NCI-H345 (cell line): ENCODE measurements around the gene SKAP1.
A peak's percentile ranks its signal among the peaks of the same experiment; 100 is the strongest.

Source experiments
- DNase-seq: peaks from one replicate; lab custom pipeline; 2025; lab: John Stamatoyannopoulos, UW

SKAP1 gene

GRCh38 chr17:48445248-48445620 lies 15.2 kb upstream of the SKAP1 start:
- DNase-seq: no peak

DNA sequence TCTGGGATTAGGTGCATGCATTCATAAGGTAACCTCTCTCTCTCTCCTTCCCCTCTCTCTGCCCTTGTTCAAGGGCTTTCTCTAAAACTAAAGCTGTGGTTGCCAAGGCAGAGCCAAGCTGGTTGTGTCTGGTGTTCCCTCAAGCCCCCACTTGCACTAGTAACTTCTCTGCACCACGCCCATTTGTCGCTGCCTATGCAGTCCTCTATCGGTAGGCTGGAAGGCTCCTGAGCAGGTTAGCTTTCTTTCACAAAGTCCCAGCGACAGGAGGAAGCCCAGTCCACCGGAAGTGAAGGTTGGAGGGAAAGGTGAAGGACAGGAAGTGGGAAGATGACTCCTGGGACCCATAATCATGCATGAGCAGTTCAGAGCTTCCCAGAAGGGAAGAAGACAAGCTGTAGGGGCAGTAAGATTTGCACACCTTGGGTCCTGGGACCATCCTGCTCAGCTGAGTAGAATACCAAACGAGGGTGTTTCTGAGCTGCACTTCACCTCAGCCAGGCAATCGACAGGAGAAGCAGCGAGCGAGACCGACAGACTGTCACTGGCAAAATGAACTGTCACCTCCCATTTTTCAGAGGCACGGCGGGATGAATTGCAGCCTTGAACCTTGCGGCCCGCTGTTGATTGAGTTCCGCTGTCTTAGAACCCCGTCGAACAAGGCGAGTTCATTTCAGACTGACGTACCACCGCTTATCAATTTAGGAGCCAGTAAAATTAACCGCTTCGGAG lies 14.7 kb upstream of the SKAP1 start:
- DNase-seq: no peak

GRCh38 chr17:48443712-48444111 lies 13.7 kb upstream of the SKAP1 start:
- no peak for DNase-seq

DNA sequence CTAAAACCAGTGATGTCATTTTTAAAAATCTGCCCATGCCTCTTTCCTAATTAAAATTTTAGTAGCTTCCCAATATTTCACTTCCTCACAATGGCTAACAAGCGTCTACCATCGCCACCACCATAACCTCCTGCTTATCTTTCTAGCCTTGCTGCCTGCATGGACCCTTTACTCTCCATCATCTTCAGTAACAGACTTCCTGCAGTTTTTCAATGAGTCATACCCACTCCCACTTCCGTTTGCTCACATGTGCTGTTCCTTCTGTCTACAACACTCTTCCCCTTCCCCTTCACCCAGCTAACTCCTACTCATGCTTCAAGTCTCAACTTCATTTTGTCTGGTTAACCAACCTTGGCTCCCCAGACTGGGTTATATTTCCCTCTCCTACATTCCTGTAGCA lies 12.8 kb upstream of the SKAP1 start:
- DNase-seq: no peak

DNA sequence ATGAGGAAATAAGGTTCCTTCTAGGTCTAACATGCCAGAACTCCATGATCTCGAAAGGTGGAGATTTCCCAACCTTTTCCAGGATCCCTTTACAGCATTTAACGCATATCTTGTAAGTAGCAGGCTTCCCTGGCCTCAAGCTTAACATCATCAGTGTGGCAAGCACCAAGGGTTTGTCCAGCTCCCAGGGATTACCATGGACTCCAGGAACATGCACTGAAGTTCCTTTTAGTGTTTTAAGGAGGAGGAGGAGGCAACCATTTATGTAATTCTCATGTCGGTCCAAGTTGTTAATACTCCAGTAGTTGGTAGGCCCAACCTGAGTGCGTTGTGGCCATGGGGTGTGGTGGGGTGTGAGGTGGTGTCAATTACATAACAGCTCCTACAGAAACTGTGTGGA lies 11.8 kb upstream of the SKAP1 start:
- DNase-seq: no peak

DNA sequence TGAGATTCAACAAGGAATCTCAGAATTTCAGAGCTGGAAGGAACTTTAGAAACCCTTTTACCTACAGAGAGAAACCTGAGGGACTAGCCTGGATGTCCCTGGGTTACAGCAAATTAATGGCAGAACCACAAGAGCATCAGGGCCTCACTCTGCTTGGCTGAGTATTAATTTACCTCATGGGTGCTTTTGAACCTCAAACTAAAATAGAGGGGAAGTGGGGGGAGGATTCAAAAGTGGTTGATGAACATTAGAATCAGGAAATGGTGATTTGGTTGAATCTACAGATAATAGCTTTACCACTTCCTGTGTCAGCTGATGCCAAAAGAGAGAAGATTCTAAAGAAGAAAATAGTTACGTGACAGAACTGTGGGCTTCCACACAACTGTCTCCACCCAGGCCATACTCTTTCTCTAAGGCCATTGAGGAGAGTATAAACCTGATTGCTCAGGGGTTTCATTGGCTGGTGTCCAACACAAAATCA lies 11.3 kb upstream of the SKAP1 start:
- DNase-seq: no peak

DNA sequence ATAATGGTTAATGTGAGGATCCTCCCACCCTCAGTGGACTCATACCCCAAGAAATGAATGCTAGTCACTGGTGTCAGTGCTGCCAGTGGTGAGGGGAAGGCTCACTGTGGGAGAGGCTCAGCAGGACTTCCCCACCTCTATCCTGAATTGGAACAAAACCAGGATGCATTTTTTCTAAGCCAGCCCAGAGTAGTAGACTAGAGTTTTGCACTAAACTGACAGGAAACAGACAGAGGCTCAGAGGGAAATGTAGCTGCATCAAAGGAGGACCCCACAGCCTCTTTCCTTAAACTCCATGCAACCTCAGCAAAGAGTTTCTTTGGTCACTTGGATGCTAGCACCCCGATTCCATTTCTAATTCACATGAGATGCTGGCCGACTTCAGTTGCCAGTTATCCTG lies 10.7 kb upstream of the SKAP1 start:
- DNase-seq: no peak

- no peak for DNase-seq
Observed at GRCh38 chr17:48439875-48440505, 10.0 kb upstream of the SKAP1 start.

DNA sequence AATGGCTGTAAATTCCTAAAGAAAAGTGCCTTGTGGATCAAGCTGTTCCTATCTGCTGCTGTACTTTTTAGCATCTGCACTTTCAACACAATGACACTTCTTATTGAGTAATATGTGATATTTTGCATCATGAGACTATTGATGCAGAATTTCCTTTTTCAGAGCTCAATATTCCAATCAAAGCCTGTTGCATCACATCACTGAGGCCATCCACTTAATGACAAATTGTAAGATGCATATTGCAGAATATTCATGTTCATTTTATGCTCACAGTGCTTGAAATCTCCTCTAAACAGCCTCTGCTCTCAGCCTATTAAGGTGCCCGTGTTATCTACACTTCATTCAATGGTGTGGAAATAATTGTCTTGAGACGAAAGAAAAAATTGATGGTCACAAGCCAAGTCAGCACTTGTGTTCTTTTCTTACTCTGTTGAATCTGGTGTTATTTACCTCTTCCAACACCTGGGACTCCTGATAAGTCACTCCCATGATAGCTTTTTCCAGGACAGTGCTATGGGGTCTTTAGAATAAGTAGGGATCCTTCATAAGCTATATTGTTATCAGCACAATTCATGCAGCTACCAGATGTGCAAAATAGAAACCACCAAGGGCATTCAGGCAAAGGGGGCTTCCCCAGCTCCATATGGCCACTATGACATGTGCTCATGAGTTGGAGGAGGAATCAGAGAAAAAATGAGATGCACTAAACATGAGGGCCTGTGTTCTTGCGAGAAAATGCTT lies 9.3 kb upstream of the SKAP1 start:
- DNase-seq: no peak

DNA sequence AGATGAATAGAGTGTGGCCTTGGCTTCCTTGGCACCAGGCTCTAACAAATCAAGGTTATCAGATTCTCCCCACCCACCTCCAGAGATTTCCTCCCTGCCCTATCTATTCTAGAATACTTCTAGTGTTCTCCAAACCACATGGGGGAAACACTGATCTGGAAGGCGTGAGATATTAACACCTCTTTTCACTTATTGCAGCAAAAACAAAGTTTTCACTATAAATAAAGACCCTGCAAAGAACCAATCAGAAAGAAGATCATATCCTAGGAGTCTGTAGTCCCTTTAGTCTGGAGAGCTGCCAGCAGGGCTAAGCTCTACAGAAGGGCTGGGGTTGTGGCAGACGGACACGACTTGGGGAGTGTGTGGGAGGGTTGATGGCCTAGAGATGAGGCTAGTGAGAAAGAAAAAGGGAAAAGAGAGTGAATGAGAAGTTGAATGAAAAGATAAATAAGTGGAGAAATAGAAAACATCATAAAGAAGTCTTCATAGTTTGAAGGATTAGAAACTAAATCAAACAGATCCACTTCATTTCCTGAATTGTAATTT lies 8.6 kb upstream of the SKAP1 start:
- no peak for DNase-seq

- DNase-seq: no peak
Observed at GRCh38 chr17:48433896-48434295, 3.9 kb upstream of the SKAP1 start.

DNA sequence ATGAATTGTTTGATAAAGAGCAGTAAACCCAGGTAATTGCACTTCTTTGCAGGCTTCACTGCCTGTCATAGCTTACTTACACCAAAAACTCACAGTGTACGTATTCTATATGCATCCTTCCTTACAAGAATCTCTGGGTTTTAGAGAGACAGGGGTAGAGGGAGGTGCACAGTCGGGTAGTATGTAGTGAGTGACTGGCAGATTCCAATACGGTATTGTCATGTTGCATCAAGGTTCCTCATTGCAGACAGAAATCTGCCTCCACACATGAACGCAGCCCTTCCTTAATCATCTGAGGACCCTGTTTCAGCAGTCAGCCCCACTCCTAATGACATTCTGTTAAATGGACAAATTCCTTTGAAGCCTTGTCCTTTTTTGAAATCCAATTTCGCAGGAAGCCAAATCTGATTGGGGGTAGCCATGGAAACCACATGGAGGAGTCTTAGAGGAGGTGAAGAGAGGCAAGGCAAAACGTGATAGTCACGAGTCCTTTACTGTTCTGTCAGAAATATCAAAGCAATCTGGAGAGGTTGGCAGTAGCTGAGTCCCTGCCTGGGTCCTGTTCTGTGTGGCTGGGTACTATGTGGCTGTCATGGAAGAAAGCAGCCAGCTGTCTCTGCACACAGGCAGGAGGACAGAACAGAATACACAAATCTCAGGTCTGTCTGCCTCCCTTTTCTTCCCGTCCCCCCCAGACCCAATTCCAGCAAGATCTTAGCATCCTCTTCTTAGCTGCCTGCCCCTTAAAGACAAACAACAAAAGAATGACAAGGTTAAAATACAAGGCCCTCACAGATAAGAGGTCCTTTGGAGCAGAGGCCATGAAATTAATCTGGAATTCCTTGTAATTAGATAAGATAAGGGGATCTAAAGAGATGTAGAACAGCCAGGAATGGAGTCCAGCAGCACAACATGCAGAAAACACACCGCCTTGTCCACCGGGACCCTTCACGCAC lies 3.1 kb upstream of the SKAP1 start:
- no peak for DNase-seq

GRCh38 chr17:48429156-48429555 lies 858 bp downstream of the SKAP1 start:
- DNase-seq: no peak

- DNase-seq: no peak
Observed at GRCh38 chr17:48427598-48427997, 2.4 kb downstream of the SKAP1 start.

- no peak for DNase-seq
Observed at GRCh38 chr17:48426761-48427500, 3.1 kb downstream of the SKAP1 start.

DNA sequence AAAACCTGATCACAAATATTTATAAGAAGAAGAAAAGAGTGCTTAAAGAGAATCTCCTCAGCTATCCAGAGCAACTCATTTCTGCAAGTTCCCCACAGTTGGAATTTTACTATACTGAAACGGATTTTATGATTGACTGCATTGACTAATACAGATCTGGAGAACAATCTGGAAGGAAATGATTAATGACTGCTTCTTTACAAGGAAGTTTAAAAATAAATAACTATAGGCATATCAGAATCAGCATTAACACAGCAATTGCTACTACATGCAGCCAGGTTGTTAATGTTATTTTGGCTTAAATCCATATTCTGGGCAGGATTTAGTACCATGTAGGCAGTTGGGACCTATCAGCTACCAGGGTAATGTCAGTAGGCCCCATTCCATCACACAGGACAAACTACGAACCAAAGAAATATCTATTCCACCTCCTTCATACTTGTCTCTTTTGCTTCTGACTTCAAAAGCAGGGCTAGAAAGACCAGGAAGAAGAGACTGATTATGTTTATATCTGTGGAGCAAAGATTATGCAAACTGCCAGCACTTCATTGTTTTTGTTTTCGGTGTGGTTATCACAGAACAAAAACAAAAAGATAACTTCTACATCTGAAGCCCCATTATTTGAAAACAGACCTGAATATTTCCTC lies 3.9 kb downstream of the SKAP1 start:
- no peak for DNase-seq

- peak; percentile 12 for DNase-seq
Observed at GRCh38 chr17:48422060-48422459, 8.0 kb downstream of the SKAP1 start.

GRCh38 chr17:48420823-48421222 lies 9.2 kb downstream of the SKAP1 start:
- DNase-seq: no peak

DNA sequence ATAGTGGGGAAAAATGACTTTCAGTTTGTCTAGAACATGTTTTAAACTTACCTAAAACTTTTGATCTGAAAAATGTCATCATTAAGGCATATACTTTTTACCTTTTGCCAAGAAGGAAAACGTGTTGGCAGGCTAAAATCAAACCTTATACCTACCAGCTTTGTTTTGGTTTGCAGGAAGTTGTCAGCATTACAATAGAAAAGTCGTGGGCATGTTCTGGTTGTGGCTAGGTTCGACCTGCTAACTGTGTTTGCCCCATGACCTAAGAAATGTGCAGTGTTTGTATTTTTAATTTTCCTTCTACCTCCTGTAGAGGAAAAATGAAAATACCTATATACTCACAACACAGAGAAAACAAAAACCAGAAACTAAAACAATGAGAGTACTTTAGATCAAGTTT lies 13.0 kb downstream of the SKAP1 start:
- DNase-seq: no peak

DNA sequence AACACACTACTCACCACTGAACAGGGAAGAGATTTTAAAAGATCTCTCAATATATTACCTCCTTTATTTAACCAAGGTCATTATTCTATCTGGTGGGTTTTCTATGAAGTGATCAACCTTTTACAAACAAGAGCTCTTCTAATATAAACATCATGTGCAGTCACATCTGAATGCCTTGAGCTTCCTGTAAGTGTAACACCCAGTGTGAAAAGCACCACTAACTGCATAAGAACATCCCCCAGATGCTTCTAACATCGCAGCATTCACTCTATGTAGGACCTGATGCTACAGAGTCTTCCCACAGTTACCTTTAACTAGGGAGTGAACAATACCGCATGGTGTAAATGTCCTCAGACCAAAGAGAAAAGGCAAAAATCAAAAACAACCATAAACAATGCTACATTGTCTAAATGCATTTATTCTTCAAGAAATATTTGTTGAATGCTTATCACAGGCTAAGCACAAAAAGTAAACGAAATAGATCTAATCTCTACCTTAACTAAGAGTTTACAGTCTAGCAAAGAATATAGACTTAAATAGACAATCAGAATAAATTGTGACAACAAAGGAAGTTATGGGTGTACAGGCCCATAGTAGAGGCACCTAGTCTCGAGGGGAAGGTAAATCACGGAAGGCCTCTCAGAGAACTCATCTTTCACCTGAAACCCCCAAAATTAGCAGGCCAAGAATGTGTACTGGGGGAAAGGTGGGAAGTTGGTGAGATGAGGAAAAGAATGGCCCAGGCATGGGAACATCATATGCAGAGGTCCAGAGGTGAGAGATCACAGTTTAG lies 16.2 kb downstream of the SKAP1 start:
- no peak for DNase-seq
